OCI-LY1 (cell line): Measurements from ENCODE around the gene CDH4.

Experiments used
- H2AFZ ChIP-seq: fragments of 200-600 bp; sonication (generic), shearing (Covaris generic); 2 replicates; pipeline ENCODE4 v1.6.0; 2014; ENCODE audit warnings: antibody characterized with exemption, mild to moderate bottlenecking, low read length
- H3F3A ChIP-seq: fragments of 200-600 bp; sonication (generic), shearing (Covaris generic); 2 replicates; pipeline ENCODE4 v1.6.0; 2014; ENCODE audit warnings: mild to moderate bottlenecking, antibody characterized with exemption, low read length, moderate library complexity; ENCODE audit not compliant: insufficient read depth
- H3K27ac ChIP-seq: fragments of 200-600 bp; sonication (generic); 2 replicates; pipeline ENCODE4 v1.5.1; 2014; ENCODE audit warnings: low read length, mixed run types, mild to moderate bottlenecking, low read depth; ENCODE audit not compliant: poor library complexity, severe bottlenecking
- H3K27me3 ChIP-seq: fragments of 200-600 bp; sonication (generic); 2 replicates; pipeline ENCODE4 v1.6.0; 2014; ENCODE audit warnings: antibody characterized with exemption, mild to moderate bottlenecking, low read length, moderate library complexity; ENCODE audit not compliant: insufficient read depth
- H3K36me3 ChIP-seq: fragments of 200-600 bp; sonication (generic); 2 replicates; pipeline ENCODE4 v1.6.1; 2014; ENCODE audit warnings: mild to moderate bottlenecking, antibody characterized with exemption, low read length, moderate library complexity, mixed read lengths; ENCODE audit not compliant: insufficient read depth
- H3K4me1 ChIP-seq: fragments of 200-600 bp; sonication (generic); 2 replicates; pipeline ENCODE4 v1.5.1; 2014; ENCODE audit warnings: mild to moderate bottlenecking, low read length, moderate library complexity; ENCODE audit not compliant: insufficient read depth, severe bottlenecking
- H3K4me2 ChIP-seq: fragments of 200-600 bp; sonication (generic), shearing (Covaris generic); 2 replicates; pipeline ENCODE4 v1.6.1; 2014; ENCODE audit warnings: low read length
- H3K4me3 ChIP-seq: fragments of 200-600 bp; sonication (generic); 2 replicates; pipeline ENCODE4 v1.5.1; 2014; ENCODE audit warnings: low read length, low read depth, mild to moderate bottlenecking, mixed read lengths; ENCODE audit not compliant: poor library complexity, severe bottlenecking
- H3K79me2 ChIP-seq: fragments of 200-600 bp; shearing (Covaris generic); 2 replicates; pipeline ENCODE4 v1.6.1; 2016; ENCODE audit warnings: mixed run types, low read length, mixed read lengths; ENCODE audit not compliant: insufficient read depth
- H3K9ac ChIP-seq: fragments of 200-600 bp; sonication (generic), shearing (Covaris generic); 2 replicates; pipeline ENCODE4 v1.6.1; 2014; ENCODE audit warnings: mild to moderate bottlenecking, low read length, mixed read lengths
- H3K9me2 ChIP-seq: fragments of 200-600 bp; sonication (generic), shearing (Covaris generic); 2 replicates; pipeline ENCODE4 v1.6.1; 2014; ENCODE audit warnings: low read depth, mild to moderate bottlenecking, low read length, mixed read lengths
- H3K9me3 ChIP-seq: fragments of 200-600 bp; shearing (Covaris generic); 2 replicates; pipeline ENCODE4 v1.6.1; 2014; ENCODE audit warnings: low read length, mixed read lengths
- H4K20me1 ChIP-seq: fragments of 200-600 bp; sonication (generic), shearing (Covaris generic); 2 replicates; pipeline ENCODE4 v1.6.0; 2016; ENCODE audit warnings: mild to moderate bottlenecking, low read length; ENCODE audit not compliant: insufficient read depth
- EZH2 ChIP-seq: fragments of 200-600 bp; sonication (generic), shearing (Covaris generic); IDR thresholded peaks from 2 replicates; pipeline ENCODE4 v1.8.0; 2017; ENCODE audit warnings: borderline replicate concordance, mixed run types, mild to moderate bottlenecking, antibody characterized with exemption, low read length, moderate library complexity, mixed read lengths
- TF ChIP-seq, protein P1 (sequence below): fragments of 200-600 bp; sonication (generic), shearing (Covaris generic); IDR thresholded peaks from 2 replicates; pipeline ENCODE4 v1.5.1; 2017; ENCODE audit warnings: mild to moderate bottlenecking, antibody characterized with exemption, low read length, moderate library complexity, mixed read lengths

The CDH4 gene

DNA sequence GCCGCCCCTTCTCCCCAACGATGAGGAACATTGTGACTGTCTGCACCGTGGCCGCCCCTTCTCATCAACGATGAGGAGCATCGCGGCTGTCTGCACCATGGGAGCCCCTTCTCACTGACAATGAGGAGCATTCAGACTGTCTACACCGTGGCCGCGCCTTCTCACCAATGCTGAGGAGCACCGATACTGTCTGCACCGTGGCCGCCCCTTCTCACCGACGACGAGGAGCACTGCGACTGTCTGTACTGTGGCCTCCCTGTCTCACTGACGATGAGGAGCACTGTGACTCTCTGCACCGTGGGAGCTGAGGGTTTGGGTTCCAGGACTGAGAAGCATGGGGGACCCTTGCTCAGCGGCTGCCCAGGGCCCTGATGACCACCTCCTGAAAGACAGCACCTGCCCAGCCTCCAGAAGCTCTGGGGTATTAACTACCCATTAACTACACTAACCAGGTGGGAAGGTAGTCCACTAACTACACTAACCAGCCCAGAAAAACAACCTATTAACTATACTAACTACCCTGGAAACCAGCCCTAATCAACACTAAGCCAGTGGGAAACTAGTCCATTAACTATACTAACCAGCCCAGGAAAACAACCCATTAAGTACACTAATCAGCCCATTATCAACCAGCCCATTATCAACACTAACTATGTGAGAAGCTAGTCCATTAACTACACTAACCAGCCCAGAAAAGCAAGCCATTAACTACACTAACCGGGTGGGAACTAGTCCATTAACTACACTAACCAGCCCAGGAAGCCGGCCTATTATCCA, 696.7 kb downstream of the CDH4 start:
- Histone ChIP-seq H3K27me3 (no peaks in the 10 kb centered on the region), H3K27ac (no peak overlapping the region), H3K9me2 (no peaks in the 10 kb centered on the region), H4K20me1 (no peaks in the 10 kb centered on the region), H3F3A (no peaks in the 10 kb centered on the region), H3K9me3 (no peaks in the 10 kb centered on the region), H3K36me3 (no peaks in the 10 kb centered on the region), H3K4me2 (no peak overlapping the region), H3K4me3 (no peak overlapping the region), H3K4me1 (no peaks in the 10 kb centered on the region), H3K9ac (no peak overlapping the region), H3K79me2 (no peaks in the 10 kb centered on the region), H2AFZ (no peak overlapping the region)
- TF ChIP-seq, protein P1, sequence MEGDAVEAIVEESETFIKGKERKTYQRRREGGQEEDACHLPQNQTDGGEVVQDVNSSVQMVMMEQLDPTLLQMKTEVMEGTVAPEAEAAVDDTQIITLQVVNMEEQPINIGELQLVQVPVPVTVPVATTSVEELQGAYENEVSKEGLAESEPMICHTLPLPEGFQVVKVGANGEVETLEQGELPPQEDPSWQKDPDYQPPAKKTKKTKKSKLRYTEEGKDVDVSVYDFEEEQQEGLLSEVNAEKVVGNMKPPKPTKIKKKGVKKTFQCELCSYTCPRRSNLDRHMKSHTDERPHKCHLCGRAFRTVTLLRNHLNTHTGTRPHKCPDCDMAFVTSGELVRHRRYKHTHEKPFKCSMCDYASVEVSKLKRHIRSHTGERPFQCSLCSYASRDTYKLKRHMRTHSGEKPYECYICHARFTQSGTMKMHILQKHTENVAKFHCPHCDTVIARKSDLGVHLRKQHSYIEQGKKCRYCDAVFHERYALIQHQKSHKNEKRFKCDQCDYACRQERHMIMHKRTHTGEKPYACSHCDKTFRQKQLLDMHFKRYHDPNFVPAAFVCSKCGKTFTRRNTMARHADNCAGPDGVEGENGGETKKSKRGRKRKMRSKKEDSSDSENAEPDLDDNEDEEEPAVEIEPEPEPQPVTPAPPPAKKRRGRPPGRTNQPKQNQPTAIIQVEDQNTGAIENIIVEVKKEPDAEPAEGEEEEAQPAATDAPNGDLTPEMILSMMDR, result no peak
- no peak for TF ChIP-seq EZH2

DNA sequence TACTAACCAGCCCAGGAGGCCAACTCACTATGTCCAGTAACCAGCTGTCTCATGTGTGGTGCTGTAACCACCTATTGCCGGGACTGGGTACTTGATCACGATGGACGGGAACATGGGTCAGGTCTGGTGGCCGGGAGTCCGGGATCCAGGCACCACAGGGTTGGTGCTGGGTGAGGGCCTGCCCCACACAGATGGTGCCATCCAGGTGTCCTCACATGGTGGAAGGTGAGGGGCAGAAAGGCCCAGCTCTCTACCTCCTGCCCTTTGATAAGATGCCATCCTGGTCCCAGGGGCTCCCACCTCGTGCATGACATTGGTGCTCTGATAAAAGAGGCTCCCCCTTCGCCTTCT, 697.3 kb downstream of the CDH4 start:
- Histone ChIP-seq H3K27ac (no peak overlapping the region), H3F3A (no peaks in the 10 kb centered on the region), H4K20me1 (no peaks in the 10 kb centered on the region), H3K9me3 (no peaks in the 10 kb centered on the region), H3K79me2 (no peaks in the 10 kb centered on the region), H3K27me3 (no peaks in the 10 kb centered on the region), H3K36me3 (no peaks in the 10 kb centered on the region), H3K4me2 (no peak overlapping the region), H3K4me1 (no peaks in the 10 kb centered on the region), H3K9me2 (no peaks in the 10 kb centered on the region), H3K9ac (no peak overlapping the region), H3K4me3 (no peak overlapping the region), H2AFZ (no peak overlapping the region)
- no peak for TF ChIP-seq EZH2
- TF ChIP-seq, protein P1, result no peak

DNA sequence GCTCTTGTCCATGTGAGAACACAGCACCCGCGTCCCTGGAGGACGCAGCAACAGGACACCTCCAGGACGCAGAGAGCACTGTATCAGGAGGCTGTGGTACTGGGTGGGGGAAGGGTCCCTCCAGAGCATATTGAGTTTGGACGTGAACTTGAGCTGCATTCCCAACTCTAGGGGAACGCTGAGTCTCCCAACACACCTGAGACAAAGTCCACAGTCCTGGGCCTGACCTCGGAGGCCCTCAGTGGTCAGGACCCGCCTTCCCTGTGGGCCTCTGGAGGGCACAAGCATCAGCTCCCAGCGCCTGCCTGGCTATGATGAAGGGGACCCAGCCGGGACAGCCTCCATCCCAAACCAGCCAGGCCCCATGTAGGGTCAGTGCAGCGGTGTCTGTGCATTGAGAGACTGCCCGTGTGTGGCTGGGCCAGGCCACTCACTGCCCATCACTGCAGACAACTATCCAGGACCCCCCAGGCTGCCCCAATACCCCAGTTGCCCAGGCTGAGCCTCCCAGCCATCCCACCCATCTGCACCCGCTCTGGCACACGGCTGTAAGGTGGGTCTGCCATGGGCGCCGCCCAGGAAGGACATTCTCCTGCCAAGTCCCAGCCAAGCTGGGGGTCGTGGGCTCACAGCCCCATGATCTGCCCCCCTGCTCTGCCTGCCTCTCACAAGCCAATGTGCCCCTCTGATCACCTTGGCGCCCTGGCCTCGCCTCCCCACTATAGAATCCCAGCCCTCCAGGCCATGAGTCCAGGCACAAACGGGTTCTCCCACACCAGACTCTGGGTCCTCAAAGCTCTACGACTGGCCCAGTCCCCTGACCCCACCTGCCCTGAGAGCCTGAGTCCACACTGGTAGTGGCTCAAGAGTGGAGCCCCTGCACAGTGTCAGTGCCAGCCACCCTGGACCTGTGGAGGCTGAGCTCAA, 697.9 kb downstream of the CDH4 start:
- H3K4me2 ChIP-seq, result no peak overlapping the region
- H3K27me3 ChIP-seq, result no peaks in the 10 kb centered on the region
- no peaks in the 10 kb centered on the region for H4K20me1 ChIP-seq
- H2AFZ ChIP-seq, result no peak overlapping the region
- no peaks in the 10 kb centered on the region for H3F3A ChIP-seq
- H3K4me1 ChIP-seq, result no peaks in the 10 kb centered on the region
- H3K79me2 ChIP-seq, result no peaks in the 10 kb centered on the region
- H3K4me3 ChIP-seq, result no peak overlapping the region
- no peak overlapping the region for H3K9ac ChIP-seq
- no peaks in the 10 kb centered on the region for H3K36me3 ChIP-seq
- TF ChIP-seq EZH2, result no peak
- TF ChIP-seq, protein P1, result no peak
- no peaks in the 10 kb centered on the region for H3K9me3 ChIP-seq
- no peaks in the 10 kb centered on the region for H3K9me2 ChIP-seq
- H3K27ac ChIP-seq, result no peak overlapping the region
